H1 (cell line): Measurements from ENCODE around the gene CTNNA3. TPM values are rescaled to one million over a fixed set of nuclear protein-coding genes. Genes with fewer than 3 reads are reported as not detected.

Experiments used
- CTCF ChIA-PET: fragments of 300-600 bp; sonication (Branson Sonifier 250); formaldehyde crosslinking; loops from one replicate; lab custom pipeline; 2021; ENCODE audit not compliant: partially characterized antibody; lab: Charles Lee
- POLR2A ChIA-PET: fragments of 300-600 bp; sonication (Branson Sonifier 250); formaldehyde crosslinking; loops from one replicate; lab custom pipeline; 2021; ENCODE audit warnings: inconsistent platforms; ENCODE audit not compliant: partially characterized antibody; lab: Charles Lee
- DNase-seq, 2 experiments: peaks; one replicate each; pipeline versions ENCODE4 v3.0.0 to v3.0.0-alpha.2; 2010 to 2022; ENCODE audit warnings: low spot score in 2 of 2, low read depth in 1 of 2, mixed read lengths in 1 of 2
- FAIRE-seq: peaks from 2 replicates; lab custom pipeline; 2011; peaks lifted over from hg19 to GRCh38; lab: Jason Lieb, UNC
- H2AFZ ChIP-seq: 2 replicates; pipeline ENCODE4 v1.8.1; 2012; ENCODE audit warnings: low read length, inconsistent platforms
- H2AK5ac ChIP-seq: 2 replicates; pipeline ENCODE4 v1.6.1; 2013; ENCODE audit warnings: low read depth, low read length
- H2BK120ac ChIP-seq: replicated peaks from 2 replicates; pipeline ENCODE3; 2013; ENCODE audit warnings: low read depth, low read length, inconsistent platforms
- H2BK12ac ChIP-seq: 2 replicates; pipeline ENCODE4 v1.6.1; 2013; ENCODE audit warnings: low read depth, low read length
- H2BK15ac ChIP-seq: 2 replicates; pipeline ENCODE4 v1.6.1; 2013; ENCODE audit warnings: low read length
- H2BK20ac ChIP-seq: 2 replicates; pipeline ENCODE4 v1.6.1; 2013; ENCODE audit warnings: low read length
- H2BK5ac ChIP-seq: 2 replicates; pipeline ENCODE4 v1.6.1; 2013; ENCODE audit warnings: low read depth, low read length
- H3K14ac ChIP-seq: 2 replicates; pipeline ENCODE4 v1.6.1; 2013; ENCODE audit warnings: inconsistent platforms; ENCODE audit not compliant: insufficient read length
- H3K18ac ChIP-seq: 2 replicates; pipeline ENCODE4 v1.6.1; 2013; ENCODE audit warnings: low read length; ENCODE audit errors: extremely low read depth
- H3K23ac ChIP-seq: 2 replicates; pipeline ENCODE4 v1.6.1; 2013; ENCODE audit warnings: inconsistent platforms; ENCODE audit not compliant: insufficient read length
- H3K23me2 ChIP-seq: 2 replicates; pipeline ENCODE4 v1.6.1; 2013; ENCODE audit warnings: low read depth, low read length
- H3K27ac ChIP-seq: 2 replicates; pipeline ENCODE4 v1.6.1; 2011; ENCODE audit warnings: low read depth, low read length, inconsistent platforms
- H3K27me3 ChIP-seq, 4 experiments: replicated peaks in 1 of 4; 1 replicate in 1 of 4; 2 replicates in 3 of 4; pipeline versions ENCODE4 v1.6.1 to v1.8.1; 2011 to 2013; ENCODE audit warnings: low read length in 3 of 4, mild to moderate bottlenecking in 3 of 4, inconsistent platforms in 2 of 4, mixed read lengths in 2 of 4, moderate library complexity in 1 of 4; ENCODE audit not compliant: control insufficient read depth in 3 of 4, insufficient read depth in 3 of 4; ENCODE audit errors: extremely low read depth in 1 of 4
- H3K36me3 ChIP-seq, 4 experiments: 2 replicates each; pipeline versions ENCODE4 v1.6.1 to v1.8.1; 2011 to 2013; ENCODE audit warnings: mild to moderate bottlenecking in 4 of 4, low read length in 3 of 4, moderate library complexity in 2 of 4, control low read depth in 1 of 4, inconsistent platforms in 1 of 4; ENCODE audit not compliant: insufficient read depth in 4 of 4, control insufficient read depth in 2 of 4
- H3K4ac ChIP-seq: replicated peaks from 2 replicates; pipeline ENCODE3; 2013; ENCODE audit warnings: low read length, low read depth, mixed read lengths, inconsistent platforms; ENCODE audit not compliant: insufficient read length
- H3K4me1 ChIP-seq, 4 experiments: replicated peaks in 1 of 4; 1 replicate in 1 of 4; 2 replicates in 3 of 4; pipeline versions ENCODE4 v1.6.1 to v1.8.1; 2011 to 2013; ENCODE audit warnings: low read length in 3 of 4, inconsistent platforms in 2 of 4, mixed read lengths in 1 of 4; ENCODE audit not compliant: insufficient read depth in 4 of 4, control insufficient read depth in 3 of 4
- H3K4me2 ChIP-seq, 2 experiments: 2 replicates each; pipeline versions ENCODE4 v1.6.1 to v1.8.1; 2011 to 2013; ENCODE audit warnings: low read depth in 2 of 2, low read length in 2 of 2, control low read depth in 1 of 2, inconsistent platforms in 1 of 2, mild to moderate bottlenecking in 1 of 2; ENCODE audit not compliant: insufficient read depth in 1 of 2
- H3K4me3 ChIP-seq, 4 experiments: fragments of 200-600, 300-600 bp in 1 of 4; sonication (generic), shearing (Covaris generic), sonication (Bioruptor Twin) in 1 of 4; 2 replicates each; pipeline versions ENCODE4 v1.5.1 to v1.8.1; 2011 to 2016; ENCODE audit warnings: low read length in 4 of 4, low read depth in 3 of 4, control low read depth in 2 of 4, inconsistent platforms in 2 of 4, mild to moderate bottlenecking in 2 of 4, mixed read lengths in 1 of 4, moderate library complexity in 1 of 4; ENCODE audit not compliant: insufficient read depth in 2 of 4; ENCODE audit errors: extremely low read depth in 1 of 4
- H3K56ac ChIP-seq: replicated peaks from 2 replicates; pipeline ENCODE3; 2013; ENCODE audit warnings: low read depth, mild to moderate bottlenecking, mixed read lengths, low read length, inconsistent platforms; ENCODE audit not compliant: insufficient read length
- H3K79me1 ChIP-seq: 2 replicates; pipeline ENCODE4 v1.6.1; 2013; ENCODE audit warnings: low read depth, low read length, control low read depth
- H3K79me2 ChIP-seq, 2 experiments: 2 replicates each; pipeline versions ENCODE4 v1.6.1 to v1.8.1; 2012 to 2013; ENCODE audit warnings: low read length in 2 of 2, mild to moderate bottlenecking in 2 of 2, inconsistent platforms in 1 of 2; ENCODE audit not compliant: insufficient read depth in 2 of 2, control insufficient read depth in 1 of 2
- H3K9ac ChIP-seq, 4 experiments: replicated peaks in 1 of 4; 1 replicate in 1 of 4; 2 replicates in 3 of 4; pipeline versions ENCODE4 v1.6.1 to v1.8.1; 2011 to 2013; ENCODE audit warnings: low read depth in 3 of 4, low read length in 3 of 4, control low read depth in 2 of 4, mild to moderate bottlenecking in 2 of 4, moderate library complexity in 2 of 4, inconsistent platforms in 1 of 4; ENCODE audit errors: extremely low read depth in 1 of 4
- H3K9me3 ChIP-seq, 2 experiments: 2 replicates each; pipeline versions ENCODE4 v1.6.1 to v1.8.1; 2012 to 2013; ENCODE audit warnings: mild to moderate bottlenecking in 2 of 2, moderate library complexity in 2 of 2, control low read depth in 1 of 2, inconsistent platforms in 1 of 2, low read depth in 1 of 2, low read length in 1 of 2, mixed read lengths in 1 of 2; ENCODE audit not compliant: insufficient read depth in 2 of 2
- H4K20me1 ChIP-seq, 2 experiments: replicated peaks in 1 of 2; 2 replicates each; pipeline versions ENCODE3 to v1.8.1; 2011 to 2013; ENCODE audit warnings: inconsistent platforms in 2 of 2, low read length in 2 of 2, mild to moderate bottlenecking in 1 of 2; ENCODE audit not compliant: insufficient read depth in 2 of 2, control insufficient read depth in 1 of 2
- H4K5ac ChIP-seq: 2 replicates; pipeline ENCODE4 v1.6.1; 2013; ENCODE audit warnings: low read length, low read depth, mixed read lengths, inconsistent platforms; ENCODE audit not compliant: insufficient read length
- H4K8ac ChIP-seq: 2 replicates; pipeline ENCODE4 v1.8.0; 2013; ENCODE audit warnings: mild to moderate bottlenecking, moderate library complexity, low read length, inconsistent platforms; ENCODE audit not compliant: insufficient read depth; ENCODE audit errors: extremely low read depth
- H4K91ac ChIP-seq: replicated peaks from 2 replicates; pipeline ENCODE3; 2013; ENCODE audit warnings: low read length, mixed read lengths, inconsistent platforms; ENCODE audit not compliant: insufficient read length
- ASH2L ChIP-seq: fragments of 200-600, 300-600 bp; sonication (generic); IDR thresholded peaks from one replicate; pipeline ENCODE4 v1.7.1; 2017; ENCODE audit warnings: low read length
- CTBP2 ChIP-seq: IDR thresholded peaks from 2 replicates; pipeline ENCODE4 v1.7.0; 2011; ENCODE audit warnings: borderline replicate concordance, mild to moderate bottlenecking, moderate library complexity, mixed read lengths, low read length; ENCODE audit not compliant: insufficient read depth, insufficient read length
- HDAC6 ChIP-seq: IDR thresholded peaks from one replicate; pipeline ENCODE4 v1.7.1; 2012; ENCODE audit warnings: low read depth, mild to moderate bottlenecking, inconsistent platforms, low read length, moderate library complexity
- KDM4A ChIP-seq: IDR thresholded peaks from one replicate; pipeline ENCODE4 v1.7.1; 2012; ENCODE audit warnings: low read depth, mild to moderate bottlenecking, moderate library complexity, low read length, inconsistent platforms; ENCODE audit not compliant: severe bottlenecking
- KDM5A ChIP-seq: fragments of 200-600 bp; IDR thresholded peaks from 2 replicates; pipeline ENCODE4 v1.7.1; 2012; ENCODE audit warnings: mild to moderate bottlenecking, low read length, inconsistent platforms, mixed read lengths
- NANOG ChIP-seq: IDR thresholded peaks from 2 replicates; pipeline ENCODE4 v1.6.1; 2011; ENCODE audit warnings: low read length, low read depth, mild to moderate bottlenecking, inconsistent platforms; ENCODE audit not compliant: insufficient read depth, poor library complexity, severe bottlenecking
- POLR2AphosphoS5 ChIP-seq: IDR thresholded peaks from 2 replicates; pipeline ENCODE4 v1.6.1; 2011; ENCODE audit warnings: low read depth, low read length
- RFX5 ChIP-seq: IDR thresholded peaks from 2 replicates; pipeline ENCODE4 v1.6.1; 2011; ENCODE audit warnings: low read depth, low read length, improper control_type of control experiment, borderline replicate concordance
- SUZ12 ChIP-seq: fragments of 200-600 bp; sonication (generic); IDR thresholded peaks from 2 replicates; pipeline ENCODE4 v1.6.1; 2012; ENCODE audit warnings: mild to moderate bottlenecking, inconsistent platforms, low read length, moderate library complexity, mixed read lengths
- polyA plus RNA-seq, 7 experiments: library from polyadenylated mRNA; depleted of rRNA in 3 of 7; stranded (reverse) in 5 of 7; unstranded in 2 of 7; fragments of >200 nt in 5 of 7; fragments of 200-250 nt in 2 of 7; gene quantifications; 1 replicate in 5 of 7; 2 replicates in 1 of 7; 4 replicates in 1 of 7; pipeline versions ENCODE4 v1.2.1 to v1.2.3, GENCODE V29; 2011 to 2013; ENCODE audit warnings: missing spikeins in 2 of 7, mixed read lengths in 2 of 7
- total RNA-seq: library from RNA; stranded (reverse); fragmentation: NEBNext Ultra II Directional; extraction: Animal tissue kit (Norgen Biotek cat#: 25700); gene quantifications from 2 replicates; pipeline ENCODE4 v1.2.1, GENCODE V29; 2021

Gene CTNNA3
- total and polyA plus RNA-seq, 2 of the 8 experiments (the other 6 are each of a cell fraction or from before 2014, with no cell fraction given), result 1.3 to 1.5 TPM

DNA sequence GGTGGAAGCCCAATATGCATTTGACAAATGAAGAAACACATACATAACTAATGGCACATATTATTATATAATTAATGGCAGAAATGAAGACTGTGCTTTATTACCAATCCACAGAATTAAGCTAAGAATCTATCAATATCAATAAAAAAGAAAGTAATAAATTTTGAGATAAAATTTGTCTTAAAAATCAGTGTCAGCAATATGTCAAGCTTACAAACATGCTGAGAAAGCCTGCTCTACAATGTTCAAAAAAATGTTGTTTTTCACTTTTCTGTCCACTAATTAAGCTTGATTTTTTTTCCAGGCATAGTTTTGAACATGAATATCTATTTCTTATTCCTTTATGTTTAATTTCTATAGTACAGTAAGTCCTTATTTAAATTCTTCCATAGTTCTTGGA, 1491.2 kb downstream of the CTNNA3 start:
- Histone ChIP-seq H3K9me3 (no peaks in the 10 kb centered on the region), H3K23ac (no peak overlapping the region), H2AK5ac (no peak overlapping the region), H3K79me2 (no peaks in the 10 kb centered on the region), H3K4ac (no peak overlapping the region), H4K20me1 (no peaks in the 10 kb centered on the region), H2BK120ac (no peak overlapping the region), H2BK12ac (no peak overlapping the region), H3K4me3 (no peak overlapping the region), H3K36me3 (no peaks in the 10 kb centered on the region), H4K5ac (no peak overlapping the region), H2BK20ac (no peak overlapping the region), H3K14ac (no peak overlapping the region), H3K79me1 (no peaks in the 10 kb centered on the region), H3K4me2 (no peak overlapping the region), H3K27ac (no peak overlapping the region), H3K18ac (no peak overlapping the region), H4K91ac (no peak overlapping the region), H3K23me2 (no peaks in the 10 kb centered on the region), H2AFZ (no peak overlapping the region), H3K4me1 (no peaks in the 10 kb centered on the region), H3K9ac (no peak overlapping the region), H4K8ac (no peak overlapping the region), H2BK15ac (no peak overlapping the region), H3K56ac (no peak overlapping the region), H2BK5ac (no peak overlapping the region), H3K27me3 (no peaks in the 10 kb centered on the region)
- POLR2A ChIA-PET, result no interaction called here
- TF ChIP-seq POLR2AphosphoS5 (no peak), KDM4A (no peak), SUZ12 (no peak), ASH2L (no peak), KDM5A (no peak), RFX5 (no peak), NANOG (no peak), CTBP2 (no peak), HDAC6 (no peak)
- no peak for DNase-seq
- CTCF ChIA-PET, result interaction anchor here (1.3 kb wide), 1 partner anchor 294 kb away, joined by 3 read pairs; no protein-coding TSS in a partner anchor
- no peak for FAIRE-seq
